ENCODE results near the gene IL17RA.

DNA sequence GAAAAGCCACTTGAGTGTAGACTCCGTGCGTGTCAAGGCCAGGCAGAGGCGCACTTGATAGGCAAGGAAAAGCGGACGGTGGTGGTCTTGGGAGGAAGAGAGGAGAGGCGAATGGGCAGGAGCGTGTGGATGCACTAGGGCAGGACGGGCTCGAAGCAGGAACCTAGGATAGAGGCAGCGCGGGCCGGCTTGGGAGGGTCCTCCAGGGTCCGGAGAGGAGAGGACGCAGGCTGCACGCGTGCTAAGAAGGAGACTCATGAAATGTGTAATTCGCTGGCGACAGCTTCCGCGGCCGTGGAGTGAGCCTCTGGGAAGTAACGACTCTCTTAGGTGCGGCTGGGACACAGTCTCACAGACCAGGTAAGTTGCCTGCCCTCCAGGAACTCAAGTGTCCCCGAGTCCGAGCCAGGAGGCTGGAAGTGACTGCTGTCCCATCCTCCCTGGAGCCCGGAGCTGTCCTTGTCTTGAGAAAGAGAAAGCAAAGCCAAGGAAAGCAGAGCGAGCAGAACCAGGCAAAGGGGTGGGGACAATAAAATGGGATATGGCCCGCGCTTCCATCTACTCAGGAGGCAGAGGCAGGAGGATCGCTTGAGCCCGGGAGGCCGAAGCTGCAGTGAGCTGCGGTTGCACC lies 874 bp upstream of the IL17RA start:
- TF ChIP-seq, protein P1, sequence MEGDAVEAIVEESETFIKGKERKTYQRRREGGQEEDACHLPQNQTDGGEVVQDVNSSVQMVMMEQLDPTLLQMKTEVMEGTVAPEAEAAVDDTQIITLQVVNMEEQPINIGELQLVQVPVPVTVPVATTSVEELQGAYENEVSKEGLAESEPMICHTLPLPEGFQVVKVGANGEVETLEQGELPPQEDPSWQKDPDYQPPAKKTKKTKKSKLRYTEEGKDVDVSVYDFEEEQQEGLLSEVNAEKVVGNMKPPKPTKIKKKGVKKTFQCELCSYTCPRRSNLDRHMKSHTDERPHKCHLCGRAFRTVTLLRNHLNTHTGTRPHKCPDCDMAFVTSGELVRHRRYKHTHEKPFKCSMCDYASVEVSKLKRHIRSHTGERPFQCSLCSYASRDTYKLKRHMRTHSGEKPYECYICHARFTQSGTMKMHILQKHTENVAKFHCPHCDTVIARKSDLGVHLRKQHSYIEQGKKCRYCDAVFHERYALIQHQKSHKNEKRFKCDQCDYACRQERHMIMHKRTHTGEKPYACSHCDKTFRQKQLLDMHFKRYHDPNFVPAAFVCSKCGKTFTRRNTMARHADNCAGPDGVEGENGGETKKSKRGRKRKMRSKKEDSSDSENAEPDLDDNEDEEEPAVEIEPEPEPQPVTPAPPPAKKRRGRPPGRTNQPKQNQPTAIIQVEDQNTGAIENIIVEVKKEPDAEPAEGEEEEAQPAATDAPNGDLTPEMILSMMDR (IDR thresholded peaks at IDR 0.05): no peak
- no peak for TF ChIP-seq POLR2AphosphoS5 (IDR thresholded peaks at IDR 0.05)
